ENCODE data around the gene VWA1. TPM values are rescaled to one million over a fixed set of nuclear protein-coding genes. Genes with fewer than 3 reads are reported as not detected.
"Not testable (repeated sequence)": the region's sequence is repeated elsewhere in the genome, so short reads cannot be mapped to it uniquely, and the experiment has no call there.

VWA1 gene
- polyA plus RNA-seq, 1 donor = 72.5 TPM

DNA sequence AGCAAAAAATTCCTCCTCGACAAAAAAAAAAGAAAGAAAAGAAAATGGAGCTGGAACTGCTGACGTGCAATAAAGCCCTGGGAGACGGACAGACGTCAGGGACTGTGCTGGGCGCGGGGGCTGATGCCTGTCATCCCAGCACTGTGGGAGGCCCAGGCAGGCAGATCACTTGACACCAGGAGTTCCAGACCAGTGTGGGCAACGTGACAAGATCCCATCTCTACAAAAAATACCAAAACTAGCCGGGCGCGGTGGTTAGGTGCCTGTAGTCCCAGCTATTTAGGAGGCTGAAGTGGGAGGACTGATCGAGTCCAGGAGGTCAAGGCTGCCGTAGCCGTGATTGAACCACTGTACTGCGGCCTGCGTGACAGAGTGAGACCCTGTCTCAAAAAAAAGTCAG, 10.8 kb upstream of the VWA1 start:
- no peak for DNase-seq

DNA sequence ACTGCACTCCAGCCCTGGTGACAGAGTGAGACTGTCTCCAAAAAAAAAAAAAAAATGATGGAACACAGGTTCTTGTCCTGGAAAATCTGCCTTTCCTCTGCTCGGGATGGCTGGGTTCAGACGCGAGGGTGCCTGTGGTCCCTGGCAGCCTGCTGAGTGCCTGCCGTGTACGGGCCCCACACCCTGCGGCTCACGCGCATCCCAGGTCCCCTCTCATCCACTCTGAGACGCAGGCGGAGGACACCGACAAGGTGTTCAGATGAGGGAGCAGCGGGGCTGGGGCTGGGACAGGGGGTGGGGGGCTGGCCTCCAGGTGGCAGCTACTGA, 10.1 kb upstream of the VWA1 start:
- no peak for DNase-seq

DNA sequence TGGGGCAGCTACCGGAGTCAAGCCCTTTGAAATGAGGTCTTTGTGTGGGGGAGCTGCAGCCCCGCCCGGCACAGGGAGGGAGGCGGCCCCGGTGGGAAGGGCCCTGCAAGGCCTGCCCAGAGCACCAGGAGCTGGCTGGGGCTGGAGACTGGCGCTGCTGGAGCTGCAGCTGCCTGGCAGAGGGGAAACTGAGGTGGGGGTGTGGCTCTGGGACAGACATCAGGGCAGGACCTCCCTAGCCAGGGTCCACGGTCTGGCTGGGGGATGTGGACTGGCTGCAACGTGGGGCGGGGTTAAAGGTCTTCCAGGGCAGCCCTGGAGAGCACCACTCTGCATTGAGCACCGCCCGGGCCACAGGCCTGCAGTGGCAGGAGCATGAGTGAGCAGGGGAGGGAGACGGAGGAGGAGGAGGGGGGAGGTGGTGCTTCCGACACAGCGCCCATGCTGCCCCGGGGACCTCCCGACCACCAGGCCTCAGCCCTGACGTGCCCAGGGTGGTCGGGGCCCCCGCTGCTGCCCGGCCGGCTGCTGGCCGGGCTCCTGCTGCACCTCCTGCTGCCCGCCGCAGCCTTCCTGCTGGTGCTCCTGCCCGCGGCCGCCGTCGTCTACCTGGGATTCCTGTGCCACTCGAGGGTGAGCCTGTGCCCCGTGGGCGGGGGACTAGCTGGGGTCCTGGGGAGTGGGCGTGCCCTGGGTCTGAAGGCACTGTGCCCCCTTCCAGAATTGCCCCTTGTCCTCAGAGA, 9.6 kb upstream of the VWA1 start:
- no peak for DNase-seq

- no peak for DNase-seq
Measured at GRCh38 chr1:1426496-1427105, 8.9 kb upstream of the VWA1 start.

- no peak for DNase-seq
Measured at GRCh38 chr1:1427106-1427819, 8.2 kb upstream of the VWA1 start.

DNA sequence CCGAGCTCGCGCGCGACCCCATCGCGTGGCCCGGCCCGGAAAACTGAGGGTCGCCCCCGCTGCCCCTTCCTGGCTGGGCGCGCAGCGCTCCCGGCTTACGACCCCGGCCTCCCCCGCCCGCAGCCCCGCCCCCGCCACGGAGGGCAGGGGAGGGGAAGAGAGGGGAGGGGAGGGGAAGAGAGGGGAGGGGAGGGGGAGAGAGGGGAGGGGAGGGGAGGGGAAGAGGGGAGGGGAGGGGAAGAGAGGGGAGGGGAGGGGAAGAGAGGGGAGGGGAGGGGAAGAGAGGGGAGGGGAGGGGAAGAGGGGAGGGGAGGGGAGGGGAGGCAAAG, 7.7 kb upstream of the VWA1 start:
- no peak for DNase-seq

DNA sequence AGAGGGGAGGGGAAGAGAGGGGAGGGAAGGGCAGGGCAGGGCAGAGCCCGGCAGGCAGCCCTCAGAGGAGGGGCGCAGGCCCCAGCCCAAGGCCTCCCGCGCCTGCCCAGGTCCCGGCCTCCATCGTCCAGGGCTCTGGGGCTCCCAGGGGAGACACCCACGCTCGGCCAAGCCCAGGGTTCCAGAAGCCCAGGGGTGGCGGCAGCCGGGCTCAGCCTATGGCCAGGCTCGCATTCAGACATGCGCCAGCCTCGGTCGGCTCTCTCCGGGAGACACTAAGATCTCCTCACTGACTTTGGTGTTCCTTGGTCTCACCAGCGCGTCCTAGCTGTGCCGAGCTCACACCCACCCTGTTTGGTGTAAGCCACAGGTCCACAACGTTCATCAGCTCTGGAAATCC, 7.3 kb upstream of the VWA1 start:
- no peak for DNase-seq

DNA sequence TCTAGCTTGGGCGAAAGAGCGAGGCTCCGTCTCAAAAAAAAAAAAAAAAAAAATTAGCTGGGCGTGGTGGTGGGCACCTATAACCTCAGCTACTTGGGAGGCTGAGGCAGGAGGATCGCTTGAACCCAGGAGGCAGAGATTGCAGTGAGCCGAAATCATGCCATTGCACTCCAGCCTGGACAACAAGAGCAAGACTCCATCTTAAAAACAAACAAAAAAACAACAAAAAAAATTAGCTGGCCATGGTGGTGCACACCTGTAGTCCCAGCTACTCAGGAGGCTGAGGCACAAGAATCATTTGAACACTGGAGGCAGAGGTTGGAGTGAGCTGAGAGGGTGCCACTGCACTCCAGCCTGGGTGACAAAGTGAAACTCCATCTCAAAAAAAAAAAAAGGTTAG, 6.5 kb upstream of the VWA1 start:
- DNase-seq = not testable (repeated sequence)

- no peak for DNase-seq
Measured at GRCh38 chr1:1429671-1430073, 5.8 kb upstream of the VWA1 start.

- peak; percentile 85 for DNase-seq
Measured at GRCh38 chr1:1430114-1430982, 5.1 kb upstream of the VWA1 start.

- DNase-seq = no peak
Measured at GRCh38 chr1:1430992-1431844, 4.3 kb upstream of the VWA1 start.

DNA sequence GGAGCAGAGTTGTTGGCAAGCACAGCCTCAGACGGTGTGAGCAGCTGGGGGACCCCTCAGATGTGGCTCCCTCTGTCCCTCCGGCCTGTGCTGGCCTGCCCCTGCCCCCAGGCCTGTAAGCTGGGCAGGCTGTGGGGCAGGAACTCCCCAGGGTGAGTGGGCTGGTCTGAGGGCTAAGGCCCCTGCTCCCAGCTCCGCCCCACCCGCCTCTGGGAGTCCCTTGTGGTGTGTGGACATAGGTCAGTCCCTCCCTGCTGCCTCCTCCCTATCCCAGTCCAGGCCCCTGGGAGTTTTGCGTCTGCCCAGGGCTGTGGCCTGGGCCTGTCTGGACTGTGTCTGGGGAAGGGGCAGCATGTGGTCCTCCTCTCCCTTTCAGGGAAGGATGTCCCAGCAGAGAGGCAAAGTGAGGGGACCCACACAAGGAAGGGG, 3.6 kb upstream of the VWA1 start:
- DNase-seq = no peak

DNA sequence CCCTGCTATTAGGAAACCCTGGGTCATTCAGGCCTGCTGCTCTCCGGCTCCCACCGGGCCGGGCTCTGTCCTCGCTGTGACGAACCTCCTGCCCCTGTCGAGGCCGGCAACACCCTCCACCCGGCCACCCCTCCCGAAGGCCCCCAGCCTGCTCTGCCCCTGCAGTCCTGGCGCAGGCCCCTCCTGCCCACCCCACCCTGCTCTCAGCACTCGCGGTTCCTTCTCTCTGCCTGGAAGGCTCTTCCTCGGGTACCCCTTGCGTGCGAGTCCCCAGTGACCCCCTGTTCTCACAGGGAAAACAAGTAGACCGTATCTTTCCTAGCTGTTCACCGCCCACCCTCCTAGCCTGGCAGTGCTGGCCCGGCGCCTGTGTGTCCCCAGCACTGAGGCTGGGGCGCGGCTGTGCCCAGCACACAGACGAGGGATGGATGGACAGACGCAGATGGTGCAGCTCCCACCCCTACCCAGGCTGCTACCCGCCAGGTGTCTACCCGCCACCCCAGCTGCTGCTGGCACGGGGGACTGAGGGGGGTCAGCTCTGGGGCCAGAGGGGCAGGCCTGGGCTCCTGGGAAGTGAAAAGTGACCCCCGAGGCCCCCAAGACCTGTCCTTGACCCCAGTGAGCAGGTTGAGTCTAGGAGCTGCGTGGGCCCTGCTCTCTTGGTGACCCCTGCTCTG, 3.1 kb upstream of the VWA1 start:
- DNase-seq = no peak

DNA sequence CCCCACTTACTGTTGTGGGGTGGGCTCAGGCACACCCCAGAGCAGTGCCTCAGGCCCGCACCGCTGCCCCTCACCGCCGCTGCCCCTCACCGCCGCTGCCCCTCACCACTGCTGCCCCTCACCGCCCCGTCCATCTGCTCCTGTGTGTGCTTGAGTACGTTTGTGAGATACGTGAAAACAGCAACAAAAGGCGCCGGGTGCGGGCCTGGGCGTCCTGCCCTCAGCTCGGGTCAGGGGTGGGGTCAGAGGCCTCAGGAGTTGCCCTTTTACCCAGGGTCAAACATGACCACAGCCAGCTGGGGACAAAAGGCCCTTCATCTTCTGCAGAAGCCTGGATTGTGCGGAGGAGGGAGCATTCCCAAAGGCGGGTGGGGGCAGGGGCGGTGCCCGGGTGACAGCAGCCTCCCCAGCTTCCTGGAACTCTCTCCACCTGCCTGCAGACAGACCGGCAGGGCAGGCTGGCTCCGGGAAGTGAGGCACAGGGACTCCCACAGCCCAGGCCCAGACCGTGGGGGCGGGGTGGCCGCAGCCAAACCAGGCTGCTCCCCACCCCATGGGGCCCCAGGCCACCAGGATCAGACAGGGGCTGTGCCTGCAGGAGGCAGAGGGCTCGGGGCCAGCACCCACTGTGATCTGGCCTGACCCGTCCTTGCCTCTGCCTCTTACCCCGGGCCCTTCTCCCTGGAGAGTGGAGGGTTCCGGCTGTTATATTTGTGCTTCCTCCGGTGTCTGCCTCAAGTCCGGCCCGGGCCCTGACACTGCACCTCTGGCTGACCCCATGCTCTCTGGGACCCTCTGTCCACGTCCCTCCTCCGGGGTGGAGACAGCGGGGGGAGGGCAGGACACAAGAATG, 2.3 kb upstream of the VWA1 start:
- DNase-seq = no peak

DNA sequence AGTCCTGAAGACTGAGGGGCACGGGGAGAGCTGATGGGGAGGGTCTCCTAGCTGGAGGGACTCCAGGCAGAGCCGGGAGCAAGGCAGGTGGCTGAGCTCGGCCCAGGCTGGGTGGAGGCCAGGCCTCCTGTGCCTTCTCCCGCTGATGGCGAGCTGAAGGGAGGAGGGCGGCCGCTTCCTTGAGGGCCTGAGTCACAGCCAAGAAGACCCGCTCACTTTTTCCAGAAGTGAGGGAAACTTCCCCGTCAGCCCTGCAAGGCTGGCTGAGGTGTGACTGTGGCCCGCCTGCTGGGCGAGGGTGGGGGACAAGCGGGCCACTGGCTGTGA, 1.7 kb upstream of the VWA1 start:
- peak; percentile 80 for DNase-seq

DNA sequence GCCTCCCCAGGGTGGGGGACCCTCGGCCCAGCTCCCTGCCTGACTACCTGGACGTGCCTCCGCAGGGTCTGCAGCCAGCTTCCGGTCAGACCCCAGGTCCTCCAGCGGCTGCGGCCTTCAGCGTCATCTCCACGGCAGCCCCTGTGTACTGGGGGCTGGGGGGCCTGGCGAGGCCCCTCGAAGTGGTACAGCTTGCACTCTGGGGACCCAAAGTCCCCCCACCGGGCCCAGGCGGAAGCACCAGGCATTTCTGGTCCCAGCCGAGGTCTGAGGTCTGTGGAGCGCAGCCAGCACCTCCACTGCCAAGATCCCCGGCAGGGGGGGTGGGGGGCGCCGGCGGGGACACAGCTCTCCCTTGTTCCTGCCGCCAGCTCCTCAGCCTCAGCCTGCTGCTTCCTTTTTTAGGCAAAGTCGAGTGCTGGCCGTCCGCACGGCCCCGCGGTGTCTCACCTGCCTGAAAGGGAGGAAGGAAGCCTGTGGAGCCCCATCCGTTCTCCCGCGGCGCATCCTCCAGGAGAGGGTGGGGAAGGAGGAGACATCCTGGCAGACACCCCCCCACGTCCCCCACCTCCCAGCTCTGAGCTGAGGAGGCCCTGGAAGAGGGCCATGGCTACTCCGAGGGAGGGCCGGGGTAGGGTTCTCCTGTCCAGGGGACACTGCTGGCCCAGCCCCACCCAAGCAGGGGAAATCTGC, 1.2 kb upstream of the VWA1 start:
- no peak for DNase-seq

DNA sequence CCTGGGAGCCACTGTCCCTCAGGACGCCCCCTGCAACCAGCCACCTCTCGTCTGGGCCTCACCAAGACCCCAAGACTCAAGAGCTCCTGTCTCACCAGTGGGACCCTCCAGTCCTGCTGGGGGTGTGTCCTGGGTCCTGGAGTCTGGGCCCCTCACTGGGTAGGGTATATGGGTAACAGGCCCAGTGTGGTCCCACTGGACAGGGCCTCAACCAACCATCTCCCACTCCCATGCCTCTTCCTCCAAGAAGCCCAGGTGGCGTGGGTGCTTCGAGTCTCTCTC, 725 bp upstream of the VWA1 start:
- no peak for DNase-seq

GRCh38 chr1:1435911-1436629, 580 bp downstream of the VWA1 start:
- no peak for DNase-seq

- DNase-seq = no peak
Measured at GRCh38 chr1:1436630-1437032, 1.1 kb downstream of the VWA1 start.

All from hindlimb muscle (tissue), 1 donor.